Measurements from ENCODE around the gene SEC11A.
A peak's percentile ranks its signal among the peaks of the same experiment; 100 is the strongest.
"Not testable (repeated sequence)": the region's sequence is repeated elsewhere in the genome, so short reads cannot be mapped to it uniquely, and the experiment has no call there.

Gene SEC11A

GRCh38 chr15:84716036-84716732 lies at the start of gene SEC11A:
Gene SEC11A (minus strand): TSS chr15:84716139. CDS start chr15:84716075, 64 bp downstream.
- peak; percentile 91 for DNase-seq

DNA sequence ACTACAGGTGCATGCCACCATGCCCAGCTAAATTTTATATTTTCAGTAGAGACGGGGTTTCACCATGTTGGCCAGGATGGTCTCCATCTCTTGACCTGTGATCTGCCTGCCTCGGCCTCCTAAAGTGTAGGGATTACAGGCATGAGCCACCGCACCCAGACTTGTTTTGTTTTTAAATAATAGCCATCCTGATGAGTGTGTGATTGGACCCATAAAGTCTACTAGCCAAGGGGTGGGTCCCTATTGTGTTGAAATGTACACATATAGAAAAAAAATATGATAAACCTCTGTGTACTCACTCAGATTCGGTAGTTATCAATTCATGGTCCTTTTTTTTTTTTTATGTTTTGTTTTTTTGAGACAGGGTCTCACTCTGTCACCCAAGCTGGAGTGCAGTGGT lies 49.7 kb upstream of the SEC11A start:
- no peak for DNase-seq

DNA sequence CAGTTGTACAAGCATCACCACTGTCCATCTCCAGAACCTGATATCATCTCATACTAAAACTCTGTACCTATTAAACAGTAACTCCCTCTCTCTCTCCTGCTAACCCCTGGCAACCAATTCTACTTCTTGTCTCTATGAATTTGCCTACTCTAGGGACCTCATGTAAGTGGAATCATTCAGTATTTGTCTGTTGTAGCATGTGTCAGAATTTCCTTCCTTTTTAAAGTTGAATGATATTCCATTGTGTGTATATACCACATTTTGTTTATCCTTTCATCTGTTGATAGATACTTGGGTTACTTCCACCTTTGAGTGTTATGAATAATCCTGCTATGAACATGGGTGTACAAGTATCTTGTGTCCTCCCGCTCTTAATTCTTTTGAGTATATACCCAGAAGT lies 49.0 kb upstream of the SEC11A start:
- DNase-seq = no peak

DNA sequence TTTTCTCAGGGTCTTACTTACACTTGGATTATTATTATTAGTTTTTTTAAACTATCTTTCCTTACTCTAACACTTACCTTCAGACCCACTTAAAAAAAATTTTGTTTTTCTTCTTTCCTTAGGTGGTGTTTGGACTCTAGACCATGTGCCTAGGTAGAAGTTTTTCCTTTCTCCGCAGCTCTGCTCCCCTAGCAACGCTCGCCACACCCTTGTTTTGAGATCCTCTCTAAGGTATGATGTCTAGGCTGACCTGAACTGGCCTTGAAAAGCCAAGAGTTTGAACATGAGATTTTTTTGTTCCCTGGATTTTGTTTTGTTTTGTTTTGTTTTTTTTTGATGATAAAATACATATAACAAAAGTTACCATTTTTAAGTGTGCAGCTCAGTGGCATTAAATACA lies 48.6 kb upstream of the SEC11A start:
- DNase-seq = no peak

GRCh38 chr15:84762840-84763572 lies 47.1 kb upstream of the SEC11A start:
- DNase-seq = no peak

- DNase-seq = no peak
Observed at GRCh38 chr15:84761607-84762131, 45.7 kb upstream of the SEC11A start.

DNA sequence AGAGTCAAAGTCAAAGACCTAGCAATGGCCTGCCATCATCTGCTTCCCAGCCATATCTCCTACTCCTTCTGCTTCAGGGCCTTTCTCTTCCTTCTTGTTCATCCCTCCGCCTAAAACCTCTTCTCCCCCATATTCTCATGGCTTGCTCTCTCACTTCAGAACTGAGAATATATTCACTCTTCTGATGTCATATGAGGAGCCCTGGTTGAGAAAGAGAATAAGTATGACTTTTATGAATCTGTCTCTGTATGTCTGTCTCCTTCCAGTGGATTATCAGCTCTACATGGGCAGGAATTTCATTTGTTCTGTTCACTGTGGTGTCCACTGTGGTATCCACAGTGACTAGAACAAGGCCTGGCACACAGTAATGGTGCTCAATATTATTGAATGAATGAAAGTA lies 44.3 kb upstream of the SEC11A start:
- DNase-seq = no peak

DNA sequence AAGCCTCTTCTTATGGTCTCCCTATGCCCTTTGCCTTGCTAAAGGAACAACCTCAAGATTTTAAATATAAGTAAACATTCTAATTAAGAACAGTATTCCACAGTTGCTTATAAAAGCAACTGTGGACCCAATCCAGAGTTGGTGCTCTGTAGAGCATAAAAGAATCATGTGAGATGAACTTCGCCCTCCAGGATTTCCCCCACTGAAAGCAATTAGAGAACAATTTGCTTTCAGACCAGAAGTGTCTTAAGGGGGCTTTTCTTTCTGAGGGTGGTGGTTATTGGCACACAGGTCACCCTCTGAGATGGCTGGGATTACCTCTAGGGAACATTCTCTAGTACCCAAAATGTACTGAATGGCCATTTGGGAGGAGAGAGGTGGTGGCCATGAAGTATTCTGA lies 43.1 kb upstream of the SEC11A start:
- no peak for DNase-seq

- no peak for DNase-seq
Observed at GRCh38 chr15:84755736-84756527, 40.0 kb upstream of the SEC11A start.

GRCh38 chr15:84754889-84755288 lies 39.0 kb upstream of the SEC11A start:
- not testable (repeated sequence) for DNase-seq

- no peak for DNase-seq
Observed at GRCh38 chr15:84752700-84753099, 36.8 kb upstream of the SEC11A start.

GRCh38 chr15:84752195-84752594 lies 36.3 kb upstream of the SEC11A start:
- no peak for DNase-seq

DNA sequence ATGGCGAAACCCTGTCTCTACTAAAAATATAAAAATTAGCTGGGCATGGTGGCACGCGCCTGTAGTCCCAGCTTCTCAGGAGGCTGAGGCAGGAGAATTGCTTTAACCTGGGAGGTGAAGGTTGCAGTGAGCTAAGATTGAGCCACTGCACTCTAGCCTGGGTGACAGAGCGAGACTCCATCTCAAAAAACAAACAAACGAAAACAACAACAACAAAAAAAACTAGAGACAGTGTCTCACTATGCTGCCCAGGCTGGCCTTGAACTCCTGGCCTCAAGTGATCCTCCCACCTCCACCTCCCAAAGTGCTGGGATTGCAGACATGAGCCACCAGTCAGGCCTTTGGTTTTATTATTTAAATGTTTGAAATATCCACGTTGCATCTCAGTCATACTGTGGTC lies 35.8 kb upstream of the SEC11A start:
- DNase-seq = not testable (repeated sequence)

- no peak for DNase-seq
Observed at GRCh38 chr15:84750583-84751092, 34.7 kb upstream of the SEC11A start.

- DNase-seq = no peak
Observed at GRCh38 chr15:84749111-84749991, 33.4 kb upstream of the SEC11A start.

DNA sequence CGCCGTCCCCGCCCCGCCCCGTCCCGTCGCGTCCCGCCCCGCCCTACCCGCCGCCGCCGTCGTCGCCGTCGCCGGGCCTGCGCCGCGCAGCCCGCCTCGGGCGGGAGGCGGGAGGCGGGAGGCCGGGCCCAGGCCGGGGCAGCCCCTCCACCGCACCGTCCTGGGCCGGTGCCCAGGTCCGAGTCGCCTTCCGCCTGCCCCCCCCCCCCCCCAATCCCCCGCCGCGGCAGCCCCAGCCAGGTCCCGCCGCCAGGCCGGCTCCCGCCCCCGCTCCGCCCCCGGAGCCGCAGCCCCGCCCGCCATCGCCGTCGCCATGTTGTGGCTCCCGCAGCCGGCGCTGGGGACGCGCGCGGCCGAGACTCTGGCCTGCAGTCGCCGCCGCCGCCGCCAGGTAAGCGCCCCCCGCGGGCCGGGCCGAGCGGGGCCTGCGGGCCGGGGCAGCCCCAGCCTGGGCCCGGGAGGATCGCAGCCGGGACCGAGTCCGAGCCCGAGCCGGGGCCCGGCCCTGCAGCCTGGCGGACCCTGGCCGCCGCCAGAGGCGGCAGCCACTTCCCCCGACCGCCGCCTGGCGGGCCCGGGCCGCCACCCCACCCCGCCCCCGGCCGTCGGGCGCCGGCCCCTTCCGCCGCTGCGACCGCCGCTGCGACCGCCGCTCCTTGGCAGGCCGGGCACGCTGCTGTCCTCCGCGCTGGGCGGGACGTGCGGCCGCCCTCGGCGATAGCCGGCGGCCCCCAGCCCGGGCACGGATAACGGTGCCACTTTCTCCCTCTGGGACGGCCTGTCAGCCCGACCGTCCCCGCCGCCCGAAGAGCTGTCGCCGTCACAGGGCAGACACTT lies 32.6 kb upstream of the SEC11A start, which contains the start of gene ZNF592:
ZNF592 (plus strand) TSS at position 319 of the 837 bp plus-strand sequence. CDS start 34,084 bp downstream, outside the sequence.
- peak; percentile 71 for DNase-seq

GRCh38 chr15:84747416-84748273 lies 31.7 kb upstream of the SEC11A start:
- DNase-seq = peak; percentile 61

GRCh38 chr15:84741121-84741520 lies 25.2 kb upstream of the SEC11A start:
- no peak for DNase-seq

GRCh38 chr15:84740691-84741090 lies 24.8 kb upstream of the SEC11A start:
- no peak for DNase-seq

GRCh38 chr15:84737005-84737404 lies 21.1 kb upstream of the SEC11A start:
- DNase-seq = no peak

All from fibroblast of skin of right quadriceps (primary cell).